NK-92 (cell line): Measurements from ENCODE around the gene AP3D1.
"Not testable (repeated sequence)": the region's sequence is repeated elsewhere in the genome, so short reads cannot be mapped to it uniquely, and the experiment has no call there.

Experiments
- DNase-seq: peaks from one replicate; lab custom pipeline; 2025; ENCODE audit not compliant: unreplicated experiment; lab: John Stamatoyannopoulos, UW

The AP3D1 gene

DNA sequence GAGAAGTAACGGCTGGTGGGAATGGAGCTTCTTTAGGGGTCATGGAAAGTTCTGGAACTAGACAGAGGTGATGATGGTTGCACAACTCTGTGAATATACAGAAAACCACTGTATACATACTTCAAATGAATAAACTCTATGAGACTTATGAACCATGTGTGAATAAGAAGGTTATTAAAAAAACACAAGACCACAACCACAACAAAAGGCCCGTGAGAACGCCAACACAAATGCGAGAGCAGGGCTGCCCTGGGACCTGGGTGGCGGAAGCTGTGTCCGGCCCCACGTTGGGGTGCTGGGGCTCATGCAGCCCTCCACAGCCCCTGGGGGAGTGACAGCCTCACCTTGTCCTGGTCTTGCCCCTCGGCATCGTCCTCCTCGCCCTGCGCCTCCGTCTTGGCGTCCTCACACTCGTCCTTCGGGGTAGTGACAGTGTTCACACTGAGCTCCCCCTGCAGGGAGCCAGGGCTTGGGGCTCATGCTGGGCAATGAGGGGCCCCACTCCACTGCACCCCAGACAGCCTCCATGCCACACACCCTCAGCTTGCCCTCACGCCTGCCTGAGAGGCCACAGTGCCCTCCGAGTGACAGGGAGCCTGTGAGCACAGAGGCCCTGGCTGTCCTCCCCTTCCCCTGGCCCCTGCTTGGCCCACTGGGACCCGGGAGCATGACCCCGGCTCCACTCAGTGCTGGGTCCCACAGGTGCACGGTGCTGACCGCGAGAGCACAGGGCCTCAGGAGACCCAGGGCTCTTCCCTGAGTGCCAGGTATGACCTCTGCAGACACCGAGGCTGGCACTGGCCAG is 38.6 kb downstream of the AP3D1 start:
- DNase-seq: no peak

- DNase-seq: no peak
These were observed 39.5 kb downstream of the AP3D1 start for GRCh38 chr19:2111886-2112285.

DNA sequence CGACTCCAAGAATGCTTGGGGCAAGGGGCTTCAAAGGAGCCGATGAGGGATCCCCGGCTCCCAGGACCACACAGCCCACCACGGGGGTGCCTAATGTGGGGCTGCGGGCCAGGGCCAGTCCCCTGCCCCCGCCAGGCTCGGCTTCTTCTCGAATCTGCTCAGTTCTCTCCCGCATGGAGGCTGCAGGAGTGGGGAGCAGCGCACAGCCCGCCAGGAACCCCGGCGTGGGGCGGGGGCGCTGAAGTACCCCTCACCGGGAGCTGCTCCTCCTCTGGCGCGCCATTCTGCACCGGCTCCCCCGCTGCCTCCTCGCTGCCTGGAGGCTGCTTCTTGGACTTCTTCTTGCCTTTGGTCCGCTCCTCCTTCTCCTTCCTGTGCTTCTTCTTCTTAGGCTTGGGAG is 39.9 kb downstream of the AP3D1 start:
- no peak for DNase-seq

GRCh38 chr19:2110822-2111221 is 40.5 kb downstream of the AP3D1 start:
- DNase-seq: no peak

- no peak for DNase-seq
These were observed 42.1 kb downstream of the AP3D1 start for GRCh38 chr19:2109046-2109864.

DNA sequence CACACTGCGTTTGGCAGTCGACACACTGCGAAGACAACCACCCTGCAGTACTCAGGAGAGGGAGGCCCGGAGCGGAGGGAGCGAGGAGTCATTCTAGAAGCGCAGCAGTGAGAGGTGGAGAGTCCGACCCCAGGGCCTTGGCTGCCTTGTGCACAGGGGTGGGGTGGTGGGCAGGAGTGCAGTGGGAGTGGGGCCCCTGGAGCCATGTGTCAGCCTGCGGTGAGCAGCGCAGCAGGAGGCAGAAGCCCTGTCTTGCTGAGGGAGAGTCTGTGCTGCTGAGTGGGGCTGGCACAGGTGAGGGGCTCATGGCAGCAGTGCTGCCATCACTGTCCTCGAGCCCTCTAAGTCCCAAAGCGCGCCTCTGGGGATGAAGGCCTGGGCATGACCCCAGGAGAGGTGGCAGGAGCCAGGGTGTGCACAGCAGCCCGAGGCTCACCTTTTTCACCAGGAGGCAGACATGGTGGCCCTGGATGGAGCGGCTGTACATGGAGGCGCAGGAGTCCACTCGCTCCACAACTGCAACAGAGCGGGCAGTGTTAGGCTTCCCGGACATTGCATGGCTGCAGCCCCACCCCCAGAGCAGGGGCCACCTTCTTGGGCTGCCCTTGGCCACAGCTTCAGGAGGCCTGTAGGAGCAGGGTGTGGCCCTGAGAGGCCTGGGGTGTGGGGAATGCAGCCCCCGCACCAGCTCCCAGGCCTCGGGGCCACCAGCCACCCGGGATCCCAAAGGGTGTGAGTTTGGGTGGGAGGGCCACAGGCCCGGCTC is 42.9 kb downstream of the AP3D1 start:
- DNase-seq: no peak

GRCh38 chr19:2103045-2103707 is 48.2 kb downstream of the AP3D1 start:
- no peak for DNase-seq

DNA sequence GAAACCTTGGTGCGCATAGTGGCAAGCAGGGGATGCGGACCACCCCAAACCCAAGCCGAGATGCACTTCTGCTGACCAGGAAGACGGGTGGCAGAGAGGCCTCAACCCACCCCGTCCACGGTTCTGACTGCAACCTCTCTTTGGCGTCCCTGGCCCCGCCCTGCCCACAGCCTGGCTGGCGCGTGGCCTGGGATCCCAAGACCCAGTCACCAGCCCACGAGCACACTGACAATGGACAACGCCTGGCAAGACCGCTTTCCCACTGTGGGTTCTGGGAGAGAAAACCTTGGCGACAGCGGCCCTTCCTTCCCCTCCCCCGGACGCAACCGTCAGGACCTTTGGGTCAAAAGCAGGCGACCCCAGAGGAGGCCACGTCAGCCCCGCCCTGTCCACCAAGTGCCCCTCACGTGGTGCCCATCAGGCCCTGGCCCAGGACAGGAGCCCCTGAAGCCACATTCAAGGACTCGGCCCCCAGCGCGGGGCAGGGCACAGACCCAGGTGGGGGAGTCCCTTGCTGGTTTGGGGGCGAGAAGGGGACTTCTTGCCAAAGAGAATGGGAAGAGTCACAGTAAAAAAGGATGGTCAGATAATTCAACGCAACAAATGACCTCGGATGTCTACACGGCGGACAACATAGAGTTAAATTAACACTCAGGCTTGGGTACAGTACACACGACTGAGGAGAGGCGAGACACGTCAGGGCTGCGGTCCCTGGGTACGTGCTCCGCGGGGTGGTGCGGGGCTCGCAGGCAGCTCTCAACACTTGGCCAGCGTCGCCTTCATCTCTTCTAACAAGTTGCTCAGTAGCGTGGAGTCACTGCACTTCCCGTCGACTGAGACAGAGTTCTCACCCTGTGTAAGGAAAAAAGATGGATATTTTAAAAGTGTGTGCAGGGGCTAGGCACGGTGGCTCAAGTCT is 49.7 kb downstream of the AP3D1 start:
- DNase-seq: no peak

DNA sequence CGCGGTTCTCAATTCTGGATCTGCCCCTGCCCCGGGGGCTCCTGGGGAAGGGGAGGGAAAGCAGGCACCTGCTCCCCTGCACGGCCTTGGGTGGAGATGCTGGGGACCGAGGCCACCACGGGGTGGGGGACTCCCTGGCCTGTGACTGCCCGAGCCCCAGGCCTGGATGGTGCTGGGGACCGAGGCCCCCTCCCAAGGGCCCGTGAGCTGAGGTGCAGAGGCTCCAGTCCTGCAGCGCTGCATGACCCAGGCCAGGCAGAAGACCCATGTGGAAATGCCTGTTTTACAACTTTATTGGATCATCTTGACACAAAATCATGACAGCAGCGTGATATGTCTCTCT is 50.7 kb downstream of the AP3D1 start:
- DNase-seq: no peak

- DNase-seq: no peak
These were observed 51.2 kb downstream of the AP3D1 start for GRCh38 chr19:2099937-2100718.

GRCh38 chr19:2099054-2099501 is 52.3 kb downstream of the AP3D1 start:
- DNase-seq: no peak

DNA sequence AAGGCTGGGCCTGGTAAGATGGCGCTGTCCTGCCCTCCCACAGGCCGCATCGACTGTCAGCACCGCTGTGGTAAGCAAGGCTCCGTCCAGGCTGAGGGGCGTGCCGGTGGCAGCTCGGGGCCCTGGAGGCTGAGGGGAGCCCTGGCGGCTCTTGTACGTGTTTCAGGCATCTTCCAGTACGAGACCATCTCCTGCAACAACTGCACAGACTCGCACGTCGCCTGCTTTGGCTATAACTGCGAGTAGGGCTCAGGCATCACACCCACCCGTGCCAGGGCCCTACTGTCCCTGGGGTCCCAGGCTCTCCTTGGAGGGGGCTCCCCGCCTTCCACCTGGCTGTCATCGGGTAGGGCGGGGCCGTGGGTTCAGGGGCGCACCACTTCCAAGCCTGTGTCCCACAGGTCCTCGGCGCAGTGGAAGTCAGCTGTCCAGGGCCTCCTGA is 53.5 kb downstream of the AP3D1 start:
- no peak for DNase-seq

- no peak for DNase-seq
These were observed 54.0 kb downstream of the AP3D1 start for GRCh38 chr19:2097203-2097885.

DNA sequence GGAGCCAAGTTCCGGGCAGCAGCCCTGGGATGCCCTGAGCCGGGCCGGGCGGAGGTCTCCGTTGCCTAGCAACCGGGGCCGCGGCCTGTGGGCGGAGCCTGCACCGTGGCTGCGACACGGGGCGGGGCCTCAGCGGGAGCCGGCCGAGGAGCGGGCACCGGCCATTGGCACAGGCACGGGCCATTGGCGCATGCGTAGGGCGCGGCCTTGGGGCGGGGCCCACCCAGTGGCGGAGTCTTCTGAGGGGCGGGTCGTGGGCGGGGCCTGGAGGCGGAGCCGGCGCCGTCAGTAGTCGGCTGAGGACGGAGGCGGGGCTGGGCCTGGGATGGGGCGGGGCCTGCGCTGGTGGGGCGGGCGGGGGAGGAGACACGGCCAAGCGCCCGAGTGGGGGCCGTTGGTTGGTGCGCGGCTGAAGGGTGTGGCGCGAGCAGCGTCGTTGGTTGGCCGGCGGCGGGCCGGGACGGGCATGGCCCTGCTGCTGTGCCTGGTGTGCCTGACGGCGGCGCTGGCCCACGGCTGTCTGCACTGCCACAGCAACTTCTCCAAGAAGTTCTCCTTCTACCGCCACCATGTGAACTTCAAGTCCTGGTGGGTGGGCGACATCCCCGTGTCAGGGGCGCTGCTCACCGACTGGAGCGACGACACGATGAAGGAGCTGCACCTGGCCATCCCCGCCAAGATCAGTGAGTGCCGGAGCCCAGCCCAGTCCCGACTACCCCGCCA is 54.7 kb downstream of the AP3D1 start, which contains the start of gene IZUMO4:
TSS of gene IZUMO4 (plus strand) at position 436 of the 723 bp plus-strand sequence. CDS start at position 467, 31 bp downstream.
- peak; percentile 98 for DNase-seq

- no peak for DNase-seq
These were observed 55.3 kb downstream of the AP3D1 start, which contains the start of gene MOB3A for GRCh38 chr19:2096034-2096479. Gene MOB3A (minus strand): TSS chr19:2096326. CDS start chr19:2078560, 17,766 bp downstream.

DNA sequence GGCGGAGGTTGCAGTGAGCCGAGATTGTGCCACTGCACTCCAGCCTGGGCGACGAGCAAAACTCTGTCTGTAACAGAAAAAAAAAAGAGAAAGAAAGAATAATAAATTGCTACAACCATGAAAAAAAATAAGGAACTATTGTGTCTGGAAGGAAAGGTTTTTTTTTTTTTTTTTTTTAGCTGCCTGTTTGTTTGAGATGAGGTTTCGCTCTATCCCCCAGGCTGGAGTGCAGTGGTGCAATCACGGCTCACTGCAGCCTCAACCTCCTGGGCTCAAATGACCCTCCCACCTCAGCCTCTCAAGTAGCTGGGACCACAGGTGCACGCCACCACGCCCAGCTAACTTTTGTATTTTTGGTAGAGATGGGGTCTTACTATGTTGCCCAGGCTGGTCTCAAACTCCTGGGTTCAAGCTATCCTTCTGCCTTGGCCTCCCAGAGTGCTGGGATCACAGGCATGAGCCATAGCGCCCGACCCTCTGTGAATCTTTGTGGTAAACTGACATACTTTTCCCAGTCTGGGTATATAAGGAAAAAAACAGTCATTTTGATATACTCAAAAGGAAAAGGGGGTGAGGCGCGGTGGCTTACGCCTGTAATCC is 59.3 kb downstream of the AP3D1 start:
- DNase-seq: not testable (repeated sequence)

- no peak for DNase-seq
These were observed 61.7 kb downstream of the AP3D1 start for GRCh38 chr19:2089727-2090053.
